Kidney epithelial cell (primary cell): ENCODE results near the gene PIK3R3. TPM values are rescaled to one million over a fixed set of nuclear protein-coding genes. Genes with fewer than 3 reads are reported as not detected.
"Not testable (repeated sequence)": the region's sequence is repeated elsewhere in the genome, so short reads cannot be mapped to it uniquely, and the experiment has no call there.

Experiments used
- DNase-seq: peaks from one replicate; pipeline ENCODE4 v3.0.0-alpha.2; 2010; ENCODE audit warnings: low read depth
- H3K27me3 ChIP-seq: 2 replicates; pipeline ENCODE4 v1.6.0; 2011; ENCODE audit warnings: low read length; ENCODE audit not compliant: control insufficient read depth, insufficient read depth
- H3K36me3 ChIP-seq: 2 replicates; pipeline ENCODE4 v1.5.1; 2011; ENCODE audit warnings: low read length; ENCODE audit not compliant: control insufficient read depth, insufficient read depth
- H3K4me3 ChIP-seq: 2 replicates; pipeline ENCODE4 v1.5.1; 2011; ENCODE audit warnings: low read depth, mild to moderate bottlenecking, control low read depth, low read length
- CTCF ChIP-seq: IDR thresholded peaks from 2 replicates; pipeline ENCODE4 v1.5.1; 2011; ENCODE audit warnings: mild to moderate bottlenecking, moderate library complexity, low read length, control low read depth, inconsistent platforms; ENCODE audit not compliant: insufficient read depth, poor library complexity, severe bottlenecking
- total RNA-seq: library from RNA; depleted of rRNA; stranded (reverse); fragments of >200 nt; gene quantifications from 2 replicates; pipeline ENCODE4 v1.2.3, GENCODE V29; 2015

Gene PIK3R3
- total RNA-seq, 1 donor from 2014 or later, result 7.4 TPM

GRCh38 chr1:46064708-46065107, 67.7 kb downstream of the PIK3R3 start:
- no peak for TF ChIP-seq CTCF
- DNase-seq, result no peak
- Histone ChIP-seq H3K4me3 (no peak overlapping the region), H3K27me3 (no peaks in the 10 kb centered on the region), H3K36me3 (no peaks in the 10 kb centered on the region)

DNA sequence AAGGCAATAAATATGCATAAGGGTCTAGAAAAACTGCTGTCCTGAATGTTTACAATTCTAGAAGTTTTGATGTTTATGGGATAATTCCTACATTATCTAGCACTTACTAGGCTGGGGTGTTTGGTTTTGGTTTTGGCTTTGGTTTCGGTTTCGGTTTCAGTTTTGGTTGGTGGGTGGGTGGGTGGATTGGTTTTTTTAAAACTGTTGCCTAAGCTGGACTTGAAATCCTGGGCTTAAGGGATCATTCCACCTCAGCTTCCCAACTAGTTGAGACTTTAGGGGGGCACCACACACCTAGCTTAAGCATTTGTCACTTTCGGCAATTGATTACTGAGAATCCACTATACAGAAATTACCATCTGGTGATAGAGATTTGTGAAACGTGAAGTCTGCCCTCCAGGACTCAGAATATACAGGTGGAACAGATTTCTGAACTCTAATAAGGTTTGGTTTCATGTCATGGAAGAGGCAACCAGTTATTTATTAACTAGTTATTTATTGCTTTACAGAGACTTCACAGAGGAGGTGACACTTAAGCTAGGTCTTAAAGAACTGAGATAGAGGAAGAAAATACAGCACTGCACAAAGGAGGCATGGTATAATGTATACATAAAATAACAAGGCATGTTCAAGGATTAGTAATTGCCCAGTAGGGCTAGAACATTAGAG, 69.6 kb downstream of the PIK3R3 start:
- no peaks in the 10 kb centered on the region for H3K27me3 ChIP-seq
- no peak for TF ChIP-seq CTCF
- no peak overlapping the region for H3K4me3 ChIP-seq
- no peaks in the 10 kb centered on the region for H3K36me3 ChIP-seq
- no peak for DNase-seq

- H3K36me3 ChIP-seq, result no peaks in the 10 kb centered on the region
- DNase-seq, result no peak
- no peak overlapping the region for H3K4me3 ChIP-seq
- H3K27me3 ChIP-seq, result no peaks in the 10 kb centered on the region
- TF ChIP-seq CTCF, result no peak
Measured at GRCh38 chr1:46061146-46061545, 71.3 kb downstream of the PIK3R3 start.

DNA sequence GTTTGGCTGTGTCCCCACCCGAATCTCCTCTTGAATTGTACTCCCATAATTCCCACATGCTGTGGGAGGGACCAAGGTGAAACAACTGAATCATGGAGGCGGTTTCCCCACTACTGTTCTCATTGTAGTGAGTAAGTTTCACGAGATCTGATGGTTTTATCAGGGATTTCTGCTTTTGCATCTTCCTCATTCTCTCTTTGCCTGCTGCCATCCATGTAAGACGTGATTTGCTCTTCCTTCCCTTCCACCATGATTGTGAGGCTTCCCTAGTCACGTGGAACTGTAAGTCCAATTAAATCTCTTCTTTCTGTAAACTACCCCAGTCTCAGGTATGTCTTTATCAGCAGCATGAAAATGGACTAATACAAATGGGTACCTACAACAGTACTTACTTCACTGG, 73.5 kb downstream of the PIK3R3 start:
- H3K4me3 ChIP-seq, result no peak overlapping the region
- DNase-seq, result no peak
- H3K27me3 ChIP-seq, result no peaks in the 10 kb centered on the region
- TF ChIP-seq CTCF, result no peak
- no peaks in the 10 kb centered on the region for H3K36me3 ChIP-seq

GRCh38 chr1:46057781-46058180, 74.6 kb downstream of the PIK3R3 start:
- no peak for TF ChIP-seq CTCF
- Histone ChIP-seq H3K36me3 (no peaks in the 10 kb centered on the region), H3K4me3 (no peak overlapping the region), H3K27me3 (no peaks in the 10 kb centered on the region)
- DNase-seq, result no peak

- DNase-seq, H3K4me3 ChIP-seq, H3K27me3 ChIP-seq, H3K36me3 ChIP-seq: not testable (repeated sequence)
Measured at GRCh38 chr1:46057215-46057614, 75.2 kb downstream of the PIK3R3 start.
